Measurements from ENCODE around the gene NELFCD.

DNA sequence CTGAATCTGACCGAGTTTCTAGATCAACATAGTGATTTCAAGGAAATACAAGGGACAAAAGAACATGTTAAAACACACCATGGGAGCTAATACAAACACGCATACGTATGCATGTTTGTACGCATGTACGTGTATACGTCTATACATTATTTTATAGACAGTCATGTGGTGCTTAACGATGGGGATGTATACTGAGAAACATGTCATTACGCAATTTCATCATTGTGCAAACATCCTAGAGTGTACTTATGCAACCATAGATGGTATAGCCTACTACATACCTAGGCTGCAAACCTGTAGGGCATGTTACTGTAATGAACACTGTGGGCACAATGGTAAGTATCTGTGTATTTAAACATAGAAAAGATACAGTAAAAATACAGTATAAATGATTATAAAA, 25.0 kb upstream of the NELFCD start:
- TF ChIP-seq, protein P1, sequence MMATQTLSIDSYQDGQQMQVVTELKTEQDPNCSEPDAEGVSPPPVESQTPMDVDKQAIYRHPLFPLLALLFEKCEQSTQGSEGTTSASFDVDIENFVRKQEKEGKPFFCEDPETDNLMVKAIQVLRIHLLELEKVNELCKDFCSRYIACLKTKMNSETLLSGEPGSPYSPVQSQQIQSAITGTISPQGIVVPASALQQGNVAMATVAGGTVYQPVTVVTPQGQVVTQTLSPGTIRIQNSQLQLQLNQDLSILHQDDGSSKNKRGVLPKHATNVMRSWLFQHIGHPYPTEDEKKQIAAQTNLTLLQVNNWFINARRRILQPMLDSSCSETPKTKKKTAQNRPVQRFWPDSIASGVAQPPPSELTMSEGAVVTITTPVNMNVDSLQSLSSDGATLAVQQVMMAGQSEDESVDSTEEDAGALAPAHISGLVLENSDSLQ (IDR thresholded peaks at IDR 0.05), result no peak
- TF ChIP-seq BHLHE40 (IDR thresholded peaks at IDR 0.05; ENCODE audit: borderline replicate concordance) (no peak), NFRKB (IDR thresholded peaks at IDR 0.05) (no peak)

Measured in HEK293T (cell line).